Heart left ventricle (tissue), 16 donors: ENCODE results near the gene VPREB3. TPM values are rescaled to one million over a fixed set of nuclear protein-coding genes. Genes with fewer than 3 reads are reported as not detected.

Source experiments
- ATAC-seq, 4 donors: fragments of 200-7000 bp; cut with Tn5 transposase; one replicate each; pipeline ENCODE4 v1.9.1; 2020 to 2022; ENCODE audit warnings: moderate library complexity in 4 of 4, mild to moderate bottlenecking in 3 of 4, moderate number of reproducible peaks in 1 of 4
- DNase-seq, 5 donors: peaks; one replicate each; pipeline ENCODE4 v3.0.0-alpha.2; 2020
- H3K27ac ChIP-seq, 12 donors: fragments of 200-600 bp; sonication (generic) in 4 of 12; one replicate each; pipeline versions ENCODE4 v1.5.0 to v1.8.0; 2016 to 2022; ENCODE audit warnings: mild to moderate bottlenecking in 2 of 12
- H3K27me3 ChIP-seq, 9 donors: fragments of 200-600 bp; sonication (generic) in 2 of 9; one replicate each; pipeline versions ENCODE4 v1.5.1 to v1.8.0; 2016 to 2022; ENCODE audit warnings: mild to moderate bottlenecking in 3 of 9
- H3K36me3 ChIP-seq, 9 donors: fragments of 200-600 bp; sonication (generic) in 2 of 9; one replicate each; pipeline versions ENCODE4 v1.5.0 to v1.8.0; 2018 to 2022; ENCODE audit warnings: mild to moderate bottlenecking in 2 of 9
- H3K4me1 ChIP-seq, 12 donors: fragments of 200-600 bp; sonication (generic) in 4 of 12; one replicate each; pipeline versions ENCODE4 v1.5.0 to v1.8.0; 2016 to 2022; ENCODE audit warnings: mild to moderate bottlenecking in 3 of 12
- H3K4me3 ChIP-seq, 12 donors: fragments of 200-600 bp; sonication (generic) in 4 of 12; one replicate each; pipeline versions ENCODE4 v1.5.0 to v1.8.0; 2017 to 2022; ENCODE audit warnings: mild to moderate bottlenecking in 9 of 12, moderate library complexity in 4 of 12
- H3K9me3 ChIP-seq, 12 donors: fragments of 200-600 bp; sonication (generic) in 4 of 12; one replicate each; pipeline versions ENCODE4 v1.5.0 to v1.8.0; 2016 to 2022; ENCODE audit warnings: mild to moderate bottlenecking in 1 of 12
- POLR2A ChIP-seq, 2 donors: fragments of 450-650 bp; IDR thresholded peaks; one replicate each; pipeline ENCODE4 v1.6.1; 2017; ENCODE audit warnings: antibody characterized with exemption in 2 of 2, mild to moderate bottlenecking in 2 of 2, moderate library complexity in 2 of 2
- WGBS, 4 donors: extraction: QIAGEN DNeasy Blood & Tissue Kit in 2 of 4; methylation state at CpG; one replicate each; pipeline versions ENCODE4 v1.1.5 to v1.1.7; 2013 to 2018; 5-methylcytosine and 5-hydroxymethylcytosine counted together
- intact Hi-C, 10 donors: fragments of 100-400 bp; cut with DNase I; formaldehyde crosslinking; loops; one replicate each; pipeline versions ENCODE4 v1.11.1 to v1.14.2; 2022
- polyA plus RNA-seq, 2 donors: library from polyadenylated mRNA; stranded (reverse); fragments of 200-250 nt; gene quantifications; one replicate each; pipeline ENCODE4 v1.2.3, GENCODE V29; 2013
- total RNA-seq, 9 donors: library from RNA; depleted of rRNA in 2 of 9; stranded (reverse); fragments of >200 nt in 2 of 9; fragmentation: NEBNext Ultra II Directional in 3 of 9; extraction: Animal tissue kit (Norgen Biotek cat#: 25700) in 3 of 9; gene quantifications; one replicate each; pipeline versions ENCODE4 v1.1.0 to v1.2.4, GENCODE V29; 2016 to 2023
- TF ChIP-seq, protein P1 (sequence below), 12 donors: fragments of 200-600 bp; sonication (generic) in 4 of 12; IDR thresholded peaks; one replicate each; pipeline versions ENCODE4 v1.5.0 to v1.8.0; 2018 to 2022; ENCODE audit warnings: antibody characterized with exemption in 12 of 12, mild to moderate bottlenecking in 5 of 12
- donor health status: ischemic (EF 13 %, LVEDD 7.1; RV severe dilation, severe dysfunction).
- donor health status: healthy with polysubstance abuse.
- donor health status: DM: no; HTN: yes; CAD: no.
- donor health status: DM: no; HTN: no; CAD: no.
- donor health status: ischemic (EF 25% LVEDD 6.9; RV normal size, moderate dysfunction).
- donor health status: ischemic (EF 25% LVEDD 5.7; RV mildly dilated, moderate dysfunction).
- donor health status: healthy.
- donor health status: DM: yes; HTN: yes; CAD: no.
- donor health status: ischemic (EF 35%, LVEDD 5.7; RV mildly dilated, moderate dysfunction).
- donor health status: nonischemic (EF 11% LVEDD 7.7; RV severe dilation, severe dysfunction).
- donor health status: DM: yes; HTN: yes; CAD: no.
- donor health status: PGD.
- donor health status: ischemic (EF 29% LVEDD 5.4; RV normal size, mild dysfunction).
- donor health status: nonischemic (EF 23%, LVEDD 6.1; RV moderate dilation, normal function).

VPREB3 gene
- total and polyA plus RNA-seq, 11 donors, result 0.63 to 3.2 (median 0.77) TPM; not detected in 3

- H3K4me1 ChIP-seq, result peaks cover 8 to 59% (median 47%) of the 10 kb centered on the region in 12 donors
- peak overlapping the region; percentile 91 to 100 (median 100) for H3K27ac ChIP-seq
- H3K36me3 ChIP-seq, result peaks cover 0 to 18% (median 9%) of the 10 kb centered on the region in 9 donors
- no peaks in the 10 kb centered on the region for H3K27me3 ChIP-seq
- TF ChIP-seq, protein P1, sequence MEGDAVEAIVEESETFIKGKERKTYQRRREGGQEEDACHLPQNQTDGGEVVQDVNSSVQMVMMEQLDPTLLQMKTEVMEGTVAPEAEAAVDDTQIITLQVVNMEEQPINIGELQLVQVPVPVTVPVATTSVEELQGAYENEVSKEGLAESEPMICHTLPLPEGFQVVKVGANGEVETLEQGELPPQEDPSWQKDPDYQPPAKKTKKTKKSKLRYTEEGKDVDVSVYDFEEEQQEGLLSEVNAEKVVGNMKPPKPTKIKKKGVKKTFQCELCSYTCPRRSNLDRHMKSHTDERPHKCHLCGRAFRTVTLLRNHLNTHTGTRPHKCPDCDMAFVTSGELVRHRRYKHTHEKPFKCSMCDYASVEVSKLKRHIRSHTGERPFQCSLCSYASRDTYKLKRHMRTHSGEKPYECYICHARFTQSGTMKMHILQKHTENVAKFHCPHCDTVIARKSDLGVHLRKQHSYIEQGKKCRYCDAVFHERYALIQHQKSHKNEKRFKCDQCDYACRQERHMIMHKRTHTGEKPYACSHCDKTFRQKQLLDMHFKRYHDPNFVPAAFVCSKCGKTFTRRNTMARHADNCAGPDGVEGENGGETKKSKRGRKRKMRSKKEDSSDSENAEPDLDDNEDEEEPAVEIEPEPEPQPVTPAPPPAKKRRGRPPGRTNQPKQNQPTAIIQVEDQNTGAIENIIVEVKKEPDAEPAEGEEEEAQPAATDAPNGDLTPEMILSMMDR (IDR thresholded peaks at IDR 0.05), result no peak
- no peak for TF ChIP-seq POLR2A (IDR thresholded peaks at IDR 0.05)
- no peak for DNase-seq
- 0 to 4% (median 2%) methylated on average over 5 of the region's 5 CpGs for WGBS, 4 donors
- ATAC-seq, result no peak
- no peaks in the 10 kb centered on the region for H3K9me3 ChIP-seq
- H3K4me3 ChIP-seq, result peak overlapping the region; percentile 63 to 100 (median 96)
- intact Hi-C loops, result loop anchor here in 5 of 10 donors (1.0 to 5.0 kb wide), 5 partner anchors 15 to 60 kb away; partner anchors contain the start of genes DERL3 (in 1 of the 5) and MMP11 (in 1 of the 5)
Observed at GRCh38 chr22:23787600-23787896, 33.3 kb upstream of the VPREB3 start.

DNA sequence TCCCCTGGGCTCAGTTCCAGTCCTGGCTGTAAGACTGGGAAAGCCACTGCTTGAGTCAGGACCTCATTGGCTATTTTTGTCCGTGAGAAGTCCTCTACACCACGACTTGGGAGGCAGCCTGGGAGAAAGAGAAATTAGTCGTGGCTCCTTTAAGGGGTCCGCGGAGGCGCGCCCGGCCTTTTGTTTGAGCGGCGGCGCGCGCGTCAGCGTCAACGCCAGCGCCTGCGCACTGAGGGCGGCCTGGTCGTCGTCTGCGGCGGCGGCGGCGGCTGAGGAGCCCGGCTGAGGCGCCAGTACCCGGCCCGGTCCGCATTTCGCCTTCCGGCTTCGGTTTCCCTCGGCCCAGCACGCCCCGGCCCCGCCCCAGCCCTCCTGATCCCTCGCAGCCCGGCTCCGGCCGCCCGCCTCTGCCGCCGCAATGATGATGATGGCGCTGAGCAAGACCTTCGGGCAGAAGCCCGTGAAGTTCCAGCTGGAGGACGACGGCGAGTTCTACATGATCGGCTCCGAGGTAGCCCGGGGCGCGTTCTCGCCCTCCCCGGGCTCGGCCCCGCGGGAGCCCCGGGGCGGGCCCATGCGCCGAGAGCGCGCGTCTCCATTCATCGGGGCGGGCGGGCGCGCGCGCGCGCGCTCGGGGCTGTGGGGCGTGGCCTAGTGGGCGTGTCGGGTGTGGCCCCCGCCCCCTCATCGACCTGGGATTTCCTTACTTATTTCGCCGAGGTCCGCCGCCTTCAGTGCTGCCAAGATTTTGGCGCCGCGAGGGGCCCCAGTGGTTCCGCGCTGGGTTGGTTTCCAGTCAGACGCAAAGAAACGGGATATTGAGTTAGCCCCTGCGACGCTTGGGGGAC lies 32.8 kb upstream of the VPREB3 start, which contains the start of gene SMARCB1:
Gene SMARCB1, plus strand, starts transcription at position 215 of the 848 bp plus-strand sequence. Its CDS starts 204 bp downstream, at position 419.
- Histone ChIP-seq H3K27ac (peak within 1 kb of the TSS; percentile 91 to 100 (median 100)), H3K4me3 (peak within 1 kb of the TSS; percentile 63 to 100 (median 96)), H3K4me1 (peaks cover 8 to 56% (median 47%) of the 10 kb centered on the region in 12 donors), H3K36me3 (peaks cover 0 to 12% (median 3%) of the 10 kb centered on the region in 9 donors), H3K9me3 (no peaks in the 10 kb centered on the region), H3K27me3 (no peaks in the 10 kb centered on the region)
- WGBS, 4 donors, result 0% methylated on average over 48 to 97 of the region's 97 CpGs
- intact Hi-C loops, result loop anchor here in 5 of 10 donors (1.0 to 5.0 kb wide), 5 partner anchors 14 to 60 kb away; partner anchors contain the start of genes DERL3 (in 1 of the 5) and MMP11 (in 1 of the 5)
- ATAC-seq (peak; percentile 82 to 94 (median 92)), DNase-seq (peak; percentile 92 to 96 (median 94))
- TF ChIP-seq POLR2A (IDR thresholded peaks at IDR 0.05), result peak in 1 of 2 donors; percentile 84
- TF ChIP-seq, protein P1 (IDR thresholded peaks at IDR 0.05), result no peak

- Histone ChIP-seq H3K4me3 (peak overlapping the region in 11 of 12 donors; percentile 9 to 100 (median 92)), H3K4me1 (peaks cover 8 to 52% (median 41%) of the 10 kb centered on the region in 12 donors), H3K36me3 (peaks cover 0 to 9% (median 0%) of the 10 kb centered on the region in 9 donors), H3K27me3 (no peaks in the 10 kb centered on the region), H3K9me3 (no peaks in the 10 kb centered on the region), H3K27ac (peak overlapping the region; percentile 91 to 100 (median 100))
- ATAC-seq, result peak; percentile 7 to 39 (median 24)
- 32 to 49% (median 44%) methylated on average over 9 of the region's 9 CpGs for WGBS, 4 donors
- no peak for DNase-seq
- intact Hi-C loops, result loop anchor here in 5 of 10 donors (2.0 to 5.0 kb wide), 4 partner anchors 13 to 61 kb away; partner anchors contain the start of genes DERL3 (in 1 of the 5) and MMP11 (in 1 of the 5)
- TF ChIP-seq, protein P1 (IDR thresholded peaks at IDR 0.05), result no peak
- no peak for TF ChIP-seq POLR2A (IDR thresholded peaks at IDR 0.05)
Observed at GRCh38 chr22:23786261-23786710, 32.1 kb upstream of the VPREB3 start.

DNA sequence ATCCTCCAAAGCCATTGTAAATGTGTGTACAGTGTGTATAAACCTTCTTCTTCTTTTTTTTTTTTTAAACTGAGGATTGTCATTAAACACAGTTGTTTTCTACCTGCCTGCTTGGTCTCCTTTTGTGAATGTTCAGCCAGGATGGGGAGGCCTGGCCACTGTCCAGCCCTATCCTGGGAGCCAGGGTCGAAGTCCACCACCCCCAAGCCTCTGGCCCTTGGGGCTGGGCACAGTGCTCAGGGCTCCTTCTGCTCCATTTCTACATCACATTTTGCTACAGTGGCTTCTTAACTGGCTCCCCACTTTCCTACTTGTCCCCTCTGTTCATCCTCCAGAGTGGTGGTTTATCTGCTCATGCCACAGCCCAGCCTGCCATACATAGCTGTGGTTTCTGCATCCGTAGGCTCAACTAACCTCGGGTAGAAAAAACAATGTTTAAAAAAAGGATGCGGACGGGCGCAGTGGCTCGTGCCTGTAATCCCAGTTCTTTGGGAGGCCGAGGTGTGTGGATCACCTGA lies 30.0 kb upstream of the VPREB3 start:
- no peak for TF ChIP-seq POLR2A (IDR thresholded peaks at IDR 0.05)
- TF ChIP-seq, protein P1 (IDR thresholded peaks at IDR 0.05), result no peak
- Histone ChIP-seq H3K36me3 (peaks cover 0 to 7% (median 0%) of the 10 kb centered on the region in 9 donors), H3K27ac (no peak overlapping the region)

More for the DNA sequence above, 30.0 kb upstream of the VPREB3 start:
- Histone ChIP-seq H3K27me3 (no peaks in the 10 kb centered on the region), H3K4me1 (peaks cover 4 to 32% (median 26%) of the 10 kb centered on the region in 12 donors), H3K9me3 (no peaks in the 10 kb centered on the region), H3K4me3 (no peak overlapping the region)
- DNase-seq (no peak), ATAC-seq (no peak)
- intact Hi-C loops, result no loop called here
- 86 to 90% (median 87%) methylated on average over 8 of the region's 8 CpGs for WGBS, 4 donors
